WTC11 (cell line): ENCODE results near the gene DMD.

Experiments used
- ATF1 ChIP-seq: sonication (generic); formaldehyde crosslinking; IDR thresholded peaks from 2 replicates; pipeline ENCODE4 v1.8.1; 2023; ENCODE audit warnings: mild to moderate bottlenecking, moderate library complexity, missing genetic modification reagents
- ATF3 ChIP-seq: sonication (generic); formaldehyde crosslinking; conservative IDR thresholded peaks from 2 replicates; pipeline ENCODE4 v1.8.1; 2022; ENCODE audit warnings: mild to moderate bottlenecking, missing genetic modification reagents
- CTCF ChIP-seq: fragments of 200-600 bp; IDR thresholded peaks from 2 replicates; pipeline ENCODE4 v1.8.0; 2022; ENCODE audit warnings: antibody characterized with exemption
- FOXP4 ChIP-seq: sonication (generic); formaldehyde crosslinking; IDR thresholded peaks from 2 replicates; pipeline ENCODE4 v1.8.0; 2022; ENCODE audit warnings: mild to moderate bottlenecking, missing genetic modification reagents
- GABPB1 ChIP-seq: sonication (generic); formaldehyde crosslinking; IDR thresholded peaks from 2 replicates; pipeline ENCODE4 v1.8.1; 2023; ENCODE audit warnings: mild to moderate bottlenecking, missing genetic modification reagents
- HMGXB4 ChIP-seq: sonication (generic); formaldehyde crosslinking; IDR thresholded peaks from 2 replicates; pipeline ENCODE4 v1.8.1; 2023; ENCODE audit warnings: mild to moderate bottlenecking, moderate library complexity, missing genetic modification reagents
- IRF2 ChIP-seq: sonication (generic); formaldehyde crosslinking; IDR thresholded peaks from 2 replicates; pipeline ENCODE4 v1.8.0; 2022; ENCODE audit warnings: low read depth, missing genetic modification reagents, borderline replicate concordance
- MYBL2 ChIP-seq: sonication (generic); formaldehyde crosslinking; IDR thresholded peaks from 2 replicates; pipeline ENCODE4 v1.8.1; 2023; ENCODE audit warnings: mild to moderate bottlenecking, moderate library complexity, missing genetic modification reagents
- RORB ChIP-seq: fragments of 250-450 bp; sonication (Bioruptor Pico); IDR thresholded peaks from 2 replicates; pipeline ENCODE4 v1.9.0; 2021; ENCODE audit warnings: mild to moderate bottlenecking
- SP1 ChIP-seq: sonication (generic); formaldehyde crosslinking; conservative IDR thresholded peaks from 2 replicates; pipeline ENCODE4 v1.8.1; 2022; ENCODE audit warnings: missing genetic modification reagents
- ZNF232 ChIP-seq: sonication (generic); formaldehyde crosslinking; IDR thresholded peaks from 2 replicates; pipeline ENCODE4 v1.8.0; 2022; ENCODE audit warnings: mild to moderate bottlenecking, missing genetic modification reagents
- ZNF281 ChIP-seq: sonication (generic); formaldehyde crosslinking; IDR thresholded peaks from 2 replicates; pipeline ENCODE4 v1.8.0; 2023; ENCODE audit warnings: mild to moderate bottlenecking, missing genetic modification reagents
- TF ChIP-seq, protein P1 (sequence below): sonication (generic); formaldehyde crosslinking; IDR thresholded peaks from 2 replicates; pipeline ENCODE4 v1.8.0; 2022; ENCODE audit warnings: mild to moderate bottlenecking, missing genetic modification reagents

GRCh38 chrX:31297881-31298280 lies 1913.5 kb downstream of the DMD start:
- TF ChIP-seq SP1 (CRISPR knock-in tag) (no peak), CTCF (no peak), ATF3 (no peak), ZNF281 (CRISPR knock-in tag) (no peak), RORB (no peak), ZNF232 (no peak), MYBL2 (CRISPR knock-in tag) (no peak), FOXP4 (CRISPR knock-in tag) (no peak), HMGXB4 (CRISPR knock-in tag) (no peak), ATF1 (CRISPR knock-in tag) (no peak), IRF2 (no peak), GABPB1 (no peak)
- TF ChIP-seq, protein P1, sequence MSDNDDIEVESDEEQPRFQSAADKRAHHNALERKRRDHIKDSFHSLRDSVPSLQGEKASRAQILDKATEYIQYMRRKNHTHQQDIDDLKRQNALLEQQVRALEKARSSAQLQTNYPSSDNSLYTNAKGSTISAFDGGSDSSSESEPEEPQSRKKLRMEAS: no peak
